Activated CD4-positive, alpha-beta T cell treated with anti-CD3 and anti-CD28 coated beads for 24 hours (primary cell): Measurements from ENCODE around the gene SSX3.
"Not testable (repeated sequence)": the region's sequence is repeated elsewhere in the genome, so short reads cannot be mapped to it uniquely, and the experiment has no call there.

Source experiments
- DNase-seq, 2 donors: peaks; one replicate each; pipeline ENCODE4 v3.0.0-alpha.2; 2020; ENCODE audit warnings: low read depth in 2 of 2

The SSX3 gene

GRCh38 chrX:48356315-48357094 lies at the start of gene SSX3:
TSS of gene SSX3 (minus strand) at chrX:48356703. CDS start at chrX:48355249, 1,454 bp downstream.
- DNase-seq: not testable (repeated sequence)

DNA sequence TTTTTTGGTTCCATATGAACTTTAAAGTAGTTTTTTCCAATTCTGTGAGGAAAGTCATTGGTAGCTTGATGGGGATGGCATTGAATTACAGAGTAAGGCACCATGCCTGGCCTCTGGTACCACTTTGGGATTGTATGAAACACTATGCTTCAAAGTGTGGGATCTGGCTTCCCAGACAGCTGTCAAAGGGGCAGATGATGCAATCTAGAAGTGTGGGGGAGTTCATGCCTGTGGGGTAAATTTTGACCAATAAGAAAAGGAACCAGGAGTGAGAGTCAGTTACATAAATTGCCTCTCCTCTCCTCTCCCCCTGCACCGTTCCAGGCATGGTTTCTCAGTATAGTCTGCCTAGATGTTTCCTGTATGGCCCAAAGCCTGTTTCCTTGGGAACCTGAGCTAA lies 41.3 kb upstream of the SSX3 start:
- DNase-seq: not testable (repeated sequence)

- DNase-seq: not testable (repeated sequence)
Observed at GRCh38 chrX:48396931-48397330, 40.4 kb upstream of the SSX3 start.

- not testable (repeated sequence) for DNase-seq
Observed at GRCh38 chrX:48383239-48383638, 26.7 kb upstream of the SSX3 start, which contains the start of gene SSX4. TSS of gene SSX4 (plus strand) at chrX:48383539. CDS start at chrX:48384054, 515 bp downstream.

GRCh38 chrX:48370408-48370807 lies 13.9 kb upstream of the SSX3 start:
- not testable (repeated sequence) for DNase-seq

GRCh38 chrX:48367717-48368408 lies 11.4 kb upstream of the SSX3 start:
- not testable (repeated sequence) for DNase-seq

DNA sequence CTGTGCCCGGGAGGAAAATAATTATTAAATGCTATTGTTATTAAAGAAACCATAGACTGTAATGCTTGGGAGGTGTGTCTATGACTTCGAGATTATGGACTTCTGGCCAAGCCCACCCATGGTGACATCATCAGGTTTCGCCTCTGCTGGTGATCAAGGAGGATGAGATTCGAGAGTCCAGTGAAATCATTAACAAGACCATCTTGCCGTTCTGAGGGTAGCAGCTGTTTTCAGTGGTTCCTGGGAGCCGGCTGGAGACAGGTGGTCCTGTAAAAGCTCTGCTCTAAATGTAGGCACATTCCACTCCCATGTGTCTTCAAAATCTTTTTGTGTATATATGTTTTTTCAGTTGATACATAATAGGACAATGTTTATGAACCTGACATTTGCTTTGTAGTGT lies 2.8 kb upstream of the SSX3 start:
- not testable (repeated sequence) for DNase-seq

GRCh38 chrX:48357681-48358080 lies 1.2 kb upstream of the SSX3 start:
- DNase-seq: no peak

DNA sequence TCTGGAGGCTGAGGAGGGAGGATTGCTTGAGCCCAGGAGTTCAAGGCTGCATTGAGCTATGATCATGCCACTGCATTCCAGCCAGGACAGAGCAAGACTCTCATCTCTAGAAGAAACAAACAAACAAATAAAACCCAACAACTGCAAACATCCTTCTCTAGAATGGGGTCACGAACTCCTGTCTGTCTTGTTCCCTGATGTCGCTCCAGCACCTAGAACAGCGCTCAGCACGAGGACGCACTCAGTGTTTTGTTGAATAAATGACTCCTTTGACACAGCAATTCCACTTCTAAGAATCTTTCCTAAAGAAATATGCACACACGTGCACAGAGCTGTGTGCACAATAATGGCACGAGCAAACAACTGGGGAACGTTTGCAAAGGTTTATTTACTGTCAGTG lies 10.4 kb downstream of the SSX3 start:
- DNase-seq: not testable (repeated sequence)

- not testable (repeated sequence) for DNase-seq
Observed at GRCh38 chrX:48313996-48314395, 42.5 kb downstream of the SSX3 start.

DNA sequence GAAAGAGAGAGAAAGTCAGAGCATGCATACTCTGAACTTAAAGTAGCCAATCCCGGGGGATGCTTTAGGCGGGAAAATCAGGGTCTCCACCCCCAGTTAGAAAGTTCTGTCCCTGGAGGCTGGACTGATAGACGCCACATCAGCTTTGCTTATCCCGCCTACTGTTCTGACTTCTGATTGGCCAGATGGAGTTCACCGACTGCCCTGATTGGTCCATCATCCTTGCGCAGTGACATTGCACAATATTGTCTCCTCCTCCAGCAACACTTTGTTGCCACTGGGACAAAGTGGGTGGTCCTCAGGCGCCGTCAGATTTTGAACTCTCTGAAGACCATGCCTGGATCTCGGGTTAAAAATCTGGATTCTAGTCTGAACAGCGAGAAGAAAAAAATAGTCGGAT lies 50.3 kb downstream of the SSX3 start:
- DNase-seq: no peak
